HPDE6-E6E7 (cell line): ENCODE data around the gene LACTB.
A peak's percentile ranks its signal among the peaks of the same experiment; 100 is the strongest.

ENCODE experiments used
- DNase-seq: peaks from one replicate; pipeline ENCODE4 v3.0.0; 2011; ENCODE audit warnings: missing footprints; ENCODE audit errors: extremely low spot score

Gene LACTB

DNA sequence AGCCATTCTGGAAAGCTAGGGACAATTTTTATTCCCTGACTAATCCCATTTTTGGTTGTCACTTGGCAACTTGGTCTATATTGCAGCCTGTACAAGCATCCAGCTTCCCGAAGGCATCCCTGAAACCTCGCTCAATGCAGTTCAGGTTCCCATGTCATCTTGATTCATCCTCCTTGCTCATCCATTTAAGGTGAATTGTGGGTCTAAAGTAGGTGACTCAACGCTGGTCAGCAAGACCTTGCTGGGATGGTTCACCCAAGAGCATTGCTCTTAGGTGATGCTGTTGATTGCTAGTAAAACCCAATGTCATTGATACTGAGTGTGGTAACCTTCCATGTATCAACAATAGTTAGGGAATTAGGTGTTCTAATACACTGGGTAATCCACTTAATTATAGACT is 54.6 kb downstream of the LACTB start:
- peak; percentile 52 for DNase-seq

GRCh38 chr15:63178034-63178433 is 56.4 kb downstream of the LACTB start:
- DNase-seq, result no peak

- no peak for DNase-seq
Observed at GRCh38 chr15:63180746-63181145, 59.1 kb downstream of the LACTB start.

DNA sequence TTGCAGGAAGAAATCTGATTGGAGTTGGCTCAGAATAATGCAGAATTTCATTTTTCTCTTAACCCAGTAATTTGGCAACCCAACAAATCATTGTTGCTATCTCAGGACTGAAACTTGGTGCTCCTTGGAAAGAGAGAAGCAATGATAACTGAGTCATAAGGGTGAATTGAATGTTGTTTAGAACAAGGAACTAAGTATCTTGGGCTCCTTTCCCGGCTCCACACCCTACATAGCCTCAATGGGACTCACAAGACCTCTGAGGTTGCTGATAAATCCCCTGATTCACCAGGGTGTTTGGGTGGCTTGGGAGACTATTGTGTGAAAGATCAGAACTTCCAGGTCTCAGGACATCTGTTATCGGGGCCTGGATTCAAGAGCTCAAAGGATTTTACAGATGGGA is 60.0 kb downstream of the LACTB start:
- DNase-seq, result no peak

- no peak for DNase-seq
Observed at GRCh38 chr15:63185206-63185605, 63.5 kb downstream of the LACTB start.

GRCh38 chr15:63186065-63186464 is 64.4 kb downstream of the LACTB start:
- DNase-seq, result peak; percentile 49

DNA sequence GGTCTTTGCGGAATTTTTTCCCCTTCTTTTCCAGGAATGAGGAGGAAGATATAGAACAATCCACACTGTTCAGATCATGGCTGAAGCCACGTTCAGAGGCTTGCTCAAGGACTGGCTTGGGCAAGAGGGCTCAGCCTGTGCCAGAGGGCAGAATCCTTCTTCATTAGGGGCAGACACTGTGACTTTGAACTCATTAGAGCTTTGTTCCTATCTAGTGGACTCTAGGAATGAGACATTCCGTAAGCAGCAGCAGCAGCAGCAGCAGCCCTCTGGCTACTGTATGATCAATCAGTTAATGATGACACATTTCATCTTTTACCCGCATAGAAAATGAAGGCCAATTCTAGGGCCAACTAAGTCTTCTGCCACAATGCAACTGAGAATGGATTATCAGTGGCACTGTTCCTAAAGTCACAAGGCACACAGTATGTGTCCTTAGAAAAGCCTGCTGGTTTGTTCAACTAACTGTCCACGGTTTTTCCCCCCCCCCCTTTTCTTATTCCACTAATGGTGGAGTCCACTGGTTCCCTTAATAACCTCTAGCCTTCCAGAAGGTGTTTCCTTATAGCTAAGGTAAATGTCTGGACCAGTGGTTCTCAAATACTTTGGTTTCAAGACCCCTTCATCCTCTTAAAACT is 66.0 kb downstream of the LACTB start:
- no peak for DNase-seq

GRCh38 chr15:63188247-63188925 is 66.7 kb downstream of the LACTB start:
- DNase-seq, result no peak

- DNase-seq, result peak; percentile 84
Observed at GRCh38 chr15:63188926-63189871, 67.5 kb downstream of the LACTB start, which contains the start of gene RAB8B. Gene RAB8B, plus strand, starts transcription at chr15:63189606. Its CDS starts 19 bp downstream, at chr15:63189625.

- DNase-seq, result no peak
Observed at GRCh38 chr15:63189941-63190768, 68.5 kb downstream of the LACTB start.

DNA sequence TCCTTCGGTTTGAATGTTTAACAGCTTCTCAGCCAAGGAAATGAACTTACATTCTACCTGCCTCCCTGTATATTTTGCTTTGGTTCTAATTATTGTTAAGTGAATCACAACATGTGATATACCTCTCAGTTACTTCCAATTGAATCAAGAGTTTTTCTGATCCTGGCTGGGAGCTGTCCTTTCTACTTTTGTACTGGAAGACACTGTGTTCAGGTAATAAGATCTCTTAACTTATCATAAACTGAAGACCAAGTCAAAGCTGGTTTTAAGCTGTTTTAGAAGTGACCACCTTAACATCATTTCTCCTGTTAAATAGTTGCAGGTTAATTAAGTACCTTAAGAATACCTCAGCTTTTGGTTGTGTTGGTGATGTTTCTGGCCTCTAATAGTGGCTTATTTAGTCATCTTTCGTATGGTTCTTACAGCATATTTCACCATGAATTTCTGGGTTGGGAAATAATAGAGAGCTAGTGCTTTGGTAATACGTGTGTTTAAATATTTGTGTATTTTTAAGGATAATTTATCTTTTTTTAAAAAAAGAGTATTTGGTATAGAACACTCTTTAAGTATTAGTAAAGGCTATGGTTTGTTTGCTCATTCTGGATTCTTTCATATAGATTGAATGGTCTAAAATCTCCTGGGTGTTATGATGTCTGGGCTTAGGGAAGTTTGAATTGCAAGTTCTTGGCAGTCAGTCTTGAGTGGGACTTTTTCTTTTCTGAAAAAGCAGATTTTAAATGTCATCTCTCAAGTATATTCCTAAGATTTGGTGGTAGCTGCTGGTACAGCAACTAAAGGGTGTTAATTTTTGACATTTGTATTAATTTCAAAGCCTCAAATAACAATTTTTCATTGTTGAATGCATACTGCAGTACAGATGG is 69.3 kb downstream of the LACTB start:
- no peak for DNase-seq
